Psoas muscle (tissue), 8 donors: ENCODE data around the gene TUBG1. TPM values are rescaled to one million over a fixed set of nuclear protein-coding genes. Genes with fewer than 3 reads are reported as not detected.
"Not testable (repeated sequence)": the region's sequence is repeated elsewhere in the genome, so short reads cannot be mapped to it uniquely, and the experiment has no call there.

Experiments
- ATAC-seq, 4 donors: fragments of 200-7000 bp; cut with Tn5 transposase; one replicate each; pipeline ENCODE4 v1.9.1; 2020; ENCODE audit warnings: moderate library complexity in 3 of 4, mild to moderate bottlenecking in 2 of 4
- DNase-seq, 2 donors: peaks; one replicate each; pipeline ENCODE4 v3.0.0-alpha.2; 2020
- H3K27ac ChIP-seq: fragments of 200-600 bp; one replicate; pipeline ENCODE4 v1.8.0; 2022
- H3K27me3 ChIP-seq, 3 donors: fragments of 200-600 bp in 1 of 3; one replicate each; pipeline versions ENCODE4 v1.6.1 to v1.8.0; 2013 to 2022; ENCODE audit warnings: low read length in 2 of 3, mild to moderate bottlenecking in 2 of 3, moderate library complexity in 1 of 3; ENCODE audit not compliant: insufficient read depth in 3 of 3
- H3K36me3 ChIP-seq, 2 donors: fragments of 200-600 bp in 1 of 2; one replicate each; pipeline versions ENCODE4 v1.6.1 to v1.8.0; 2013 to 2022; ENCODE audit warnings: low read depth in 1 of 2, mild to moderate bottlenecking in 1 of 2, moderate library complexity in 1 of 2; ENCODE audit not compliant: insufficient read depth in 1 of 2
- H3K4me1 ChIP-seq: fragments of 200-600 bp; one replicate; pipeline ENCODE4 v1.8.0; 2022
- H3K4me3 ChIP-seq: fragments of 200-600 bp; one replicate; pipeline ENCODE4 v1.8.0; 2022; ENCODE audit warnings: mild to moderate bottlenecking
- H3K9me3 ChIP-seq: fragments of 200-600 bp; one replicate; pipeline ENCODE4 v1.8.0; 2022
- WGBS, 3 donors: extraction: QIAGEN DNeasy Blood & Tissue Kit; methylation state at CpG; one replicate each; pipeline versions ENCODE4 v1.1.6 to v1.1.7; 2013; 5-methylcytosine and 5-hydroxymethylcytosine counted together
- intact Hi-C, 2 donors: fragments of 100-400 bp; cut with DNase I; formaldehyde crosslinking; loops; one replicate each; pipeline versions ENCODE4 v1.11.0 to v1.14.2; 2022
- polyA plus RNA-seq, 3 donors: library from polyadenylated mRNA; stranded (reverse); fragments of 200-250 nt; gene quantifications; one replicate each; pipeline ENCODE4 v1.2.3, GENCODE V29; 2013
- total RNA-seq, 4 donors: library from RNA; stranded (reverse); fragmentation: NEBNext Ultra II Directional in 2 of 4; extraction: Animal tissue kit (Norgen Biotek cat#: 25700) in 2 of 4; gene quantifications; one replicate each; pipeline versions ENCODE4 v1.2.1 to v1.2.4, GENCODE V29; 2021 to 2023
- TF ChIP-seq, protein P1 (sequence below): fragments of 200-600 bp; IDR thresholded peaks from one replicate; pipeline ENCODE4 v1.8.0; 2022; ENCODE audit warnings: antibody characterized with exemption
- donor health status: healthy with polysubstance abuse.
- donor health status: DM: no; HTN: no; CAD: no; lungs with moderate emphysema.
- donor health status: Bipolar disorder and iron deficiency.
- donor health status: healthy.
- donor health status: DM: yes; HTN: yes; CAD: no.
- donor health status: DM: no; HTN: no; CAD: no.
- donor health status: DM: no; HTN: no; CAD: no.
- donor health status: DM: yes; HTN: yes; CAD: no.

Gene TUBG1
- total and polyA plus RNA-seq, 7 donors: 46.9 to 90.2 (median 68.8) TPM

DNA sequence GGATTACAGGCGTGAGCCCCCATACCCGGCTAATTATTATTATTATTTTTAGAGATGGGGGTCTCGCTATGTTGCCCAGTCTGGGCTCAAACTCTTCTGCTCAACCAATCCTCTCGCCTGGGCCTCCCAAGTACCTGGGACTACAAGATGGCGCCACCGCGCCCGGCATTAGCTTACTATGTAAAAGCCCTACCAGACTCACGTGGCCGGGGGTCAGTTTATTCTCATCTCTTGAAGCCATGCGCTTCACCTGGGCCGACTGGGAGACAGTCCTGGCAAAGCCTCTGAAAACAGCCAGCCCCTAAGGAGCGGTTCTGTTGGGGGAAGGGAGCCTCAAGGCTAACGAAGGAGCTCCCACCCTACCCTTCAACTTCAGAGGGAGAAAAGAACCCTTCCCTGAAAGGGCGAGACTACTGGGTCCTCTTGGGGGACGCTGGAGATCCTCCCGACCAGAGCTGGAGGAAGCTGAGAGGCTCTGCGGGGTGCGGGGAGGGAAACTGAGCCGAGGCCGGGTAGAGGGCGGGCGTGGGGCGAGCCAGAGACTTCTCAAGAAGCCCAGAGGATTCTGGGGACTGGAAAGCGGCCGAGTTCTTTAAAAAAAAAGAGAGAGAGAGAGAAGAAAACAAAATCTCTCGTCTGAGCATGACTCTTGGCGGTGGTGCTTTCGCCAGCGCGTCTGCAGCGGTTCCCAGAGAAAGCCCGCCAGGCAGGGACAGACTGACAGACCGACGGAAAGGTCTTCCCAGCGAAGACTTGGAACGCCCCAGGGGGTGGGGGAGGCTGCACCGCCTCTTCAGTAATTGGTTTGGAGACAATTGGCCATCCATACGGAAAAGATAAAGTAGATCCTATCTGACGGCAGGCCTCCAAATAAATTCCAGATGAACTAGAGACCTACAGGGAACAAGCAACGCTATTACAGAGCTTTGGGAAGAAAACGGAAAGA lies 44.0 kb downstream of the TUBG1 start:
- 26 to 27% (median 26%) methylated on average over 41 of the region's 42 CpGs for WGBS, 3 donors
- intact Hi-C loops: no loop called here

DNA sequence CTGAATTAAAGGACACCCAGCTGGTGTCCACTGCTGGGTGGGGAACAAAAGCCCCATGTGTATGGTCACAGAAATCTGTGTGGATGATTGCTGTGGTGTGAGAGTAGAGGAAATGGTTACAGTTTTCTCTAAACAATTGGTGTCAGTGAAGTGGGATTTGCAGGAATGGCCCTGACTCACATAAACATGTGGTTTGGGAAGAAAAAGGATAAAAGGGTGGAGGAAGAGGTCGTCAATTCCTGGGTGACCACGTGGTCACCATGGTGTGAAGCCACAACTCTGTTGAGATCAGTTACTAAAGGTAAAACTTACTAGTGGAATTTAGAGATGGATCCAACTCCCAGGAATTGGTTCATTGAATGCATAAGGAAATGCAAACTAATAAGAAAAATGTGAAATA lies 46.0 kb downstream of the TUBG1 start:
- Histone ChIP-seq H3K9me3 (no peaks in the 10 kb centered on the region), H3K27me3 (no peaks in the 10 kb centered on the region), H3K4me3 (no peak overlapping the region), H3K36me3 (no peaks in the 10 kb centered on the region), H3K4me1 (peaks cover 7% of the 10 kb centered on the region), H3K27ac (no peak overlapping the region)
- ATAC-seq (no peak), DNase-seq (no peak)
- TF ChIP-seq, protein P1, sequence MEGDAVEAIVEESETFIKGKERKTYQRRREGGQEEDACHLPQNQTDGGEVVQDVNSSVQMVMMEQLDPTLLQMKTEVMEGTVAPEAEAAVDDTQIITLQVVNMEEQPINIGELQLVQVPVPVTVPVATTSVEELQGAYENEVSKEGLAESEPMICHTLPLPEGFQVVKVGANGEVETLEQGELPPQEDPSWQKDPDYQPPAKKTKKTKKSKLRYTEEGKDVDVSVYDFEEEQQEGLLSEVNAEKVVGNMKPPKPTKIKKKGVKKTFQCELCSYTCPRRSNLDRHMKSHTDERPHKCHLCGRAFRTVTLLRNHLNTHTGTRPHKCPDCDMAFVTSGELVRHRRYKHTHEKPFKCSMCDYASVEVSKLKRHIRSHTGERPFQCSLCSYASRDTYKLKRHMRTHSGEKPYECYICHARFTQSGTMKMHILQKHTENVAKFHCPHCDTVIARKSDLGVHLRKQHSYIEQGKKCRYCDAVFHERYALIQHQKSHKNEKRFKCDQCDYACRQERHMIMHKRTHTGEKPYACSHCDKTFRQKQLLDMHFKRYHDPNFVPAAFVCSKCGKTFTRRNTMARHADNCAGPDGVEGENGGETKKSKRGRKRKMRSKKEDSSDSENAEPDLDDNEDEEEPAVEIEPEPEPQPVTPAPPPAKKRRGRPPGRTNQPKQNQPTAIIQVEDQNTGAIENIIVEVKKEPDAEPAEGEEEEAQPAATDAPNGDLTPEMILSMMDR: no peak
- intact Hi-C loops: no loop called here
- 54 to 74% (median 73%) methylated on average over 2 of the region's 2 CpGs for WGBS, 3 donors

More for the DNA sequence above, 44.0 kb downstream of the TUBG1 start:
- H3K27ac ChIP-seq: peak overlapping the region; percentile 73
- H3K9me3 ChIP-seq: no peaks in the 10 kb centered on the region
- TF ChIP-seq, protein P1: no peak
- H3K4me3 ChIP-seq: peak overlapping the region; percentile 61
- ATAC-seq (peak; percentile 52 to 84 (median 66)), DNase-seq (peak; percentile 68 to 85)
- peaks cover 3% of the 10 kb centered on the region for H3K4me1 ChIP-seq
- no peaks in the 10 kb centered on the region for H3K27me3 ChIP-seq
- H3K36me3 ChIP-seq: no peaks in the 10 kb centered on the region

DNA sequence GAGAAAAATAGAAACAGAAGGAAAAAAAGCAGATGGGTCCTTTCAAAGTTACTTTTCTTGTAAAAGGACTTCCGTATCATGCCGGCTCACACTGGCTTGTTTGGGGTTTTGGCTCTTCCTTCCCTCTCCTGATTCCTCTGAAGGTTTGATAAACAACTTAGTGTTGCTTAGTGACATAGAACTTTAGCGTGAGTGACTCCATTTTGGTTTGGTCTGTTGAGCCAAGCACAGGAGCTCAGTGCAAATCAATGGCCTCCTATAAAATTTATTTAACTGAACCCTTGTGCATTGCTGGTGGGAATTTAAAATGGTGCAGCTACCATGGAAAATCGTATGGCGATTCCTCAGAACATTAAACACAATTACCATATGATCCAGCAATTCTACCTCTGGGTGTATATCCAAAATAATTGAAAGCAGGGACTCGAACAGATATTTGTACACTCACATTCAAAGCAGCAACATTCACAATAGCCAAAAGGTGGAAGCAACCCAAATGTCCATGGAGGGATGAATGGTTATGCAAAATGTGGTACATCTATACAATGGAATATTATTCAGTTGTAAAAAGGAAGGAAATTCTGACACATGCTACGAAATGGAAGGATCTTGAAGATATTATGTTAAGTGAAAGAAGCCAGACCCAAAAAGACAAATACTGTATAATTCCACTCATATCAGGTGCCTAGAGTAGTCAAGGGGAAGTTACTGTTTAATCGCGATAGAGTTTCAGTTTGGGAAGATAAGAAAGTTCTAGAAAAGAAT lies 48.5 kb downstream of the TUBG1 start:
- Histone ChIP-seq H3K9me3 (no peaks in the 10 kb centered on the region), H3K27ac (no peak overlapping the region), H3K36me3 (peaks cover 0 to 18% of the 10 kb centered on the region in 2 donors), H3K27me3 (no peaks in the 10 kb centered on the region), H3K4me3 (no peak overlapping the region), H3K4me1 (peaks cover 7% of the 10 kb centered on the region)
- TF ChIP-seq, protein P1: no peak
- ATAC-seq: no peak
- no peak for DNase-seq
- intact Hi-C loops: no loop called here
- WGBS, 3 donors: 86 to 94% (median 92%) methylated on average over 9 of the region's 9 CpGs

DNA sequence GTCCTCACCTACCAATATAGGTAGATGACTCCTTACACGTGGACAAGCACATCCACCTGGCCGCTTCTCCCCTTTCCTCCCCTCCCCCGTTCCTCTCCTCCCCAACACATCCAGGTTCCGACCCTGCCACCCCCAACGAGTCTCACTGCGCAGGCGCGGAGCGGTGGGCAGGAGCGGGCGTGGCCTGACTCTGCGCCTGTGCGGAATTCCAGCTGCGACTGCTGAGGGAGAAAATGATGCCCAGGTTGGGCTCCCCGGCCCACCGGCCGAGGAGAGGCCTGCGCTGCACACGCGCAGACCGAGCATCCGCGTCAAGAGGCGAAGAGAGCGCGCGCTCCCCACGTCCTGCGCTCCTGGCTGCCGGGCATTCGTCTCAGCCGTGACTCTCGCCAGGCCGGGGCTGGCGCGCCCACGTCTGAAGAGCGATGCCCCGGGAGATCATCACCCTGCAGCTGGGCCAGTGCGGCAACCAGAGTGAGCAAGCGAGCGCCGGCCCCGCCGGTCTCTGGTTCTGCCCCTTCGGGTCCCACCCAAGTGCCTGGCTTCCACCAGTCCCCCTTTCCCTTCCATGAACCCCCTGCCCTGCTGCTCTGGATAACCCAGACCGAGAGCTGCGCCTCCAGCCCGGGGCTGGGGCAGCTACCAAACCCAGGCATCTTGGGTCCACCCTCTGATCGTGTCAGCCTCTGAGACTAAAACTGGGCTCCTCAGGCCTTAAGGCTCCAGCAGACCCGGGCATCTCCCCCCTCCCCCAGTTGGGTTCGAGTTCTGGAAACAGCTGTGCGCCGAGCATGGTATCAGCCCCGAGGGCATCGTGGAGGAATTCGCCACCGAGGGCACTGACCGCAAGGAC lies 49.8 kb downstream of the TUBG1 start, which contains the start of gene TUBG2:
Gene TUBG2 (plus strand): TSS at position 206 of the 853 bp plus-strand sequence. CDS start 220 bp downstream, at position 426.
- H3K9me3 ChIP-seq: no peaks in the 10 kb centered on the region

DNA sequence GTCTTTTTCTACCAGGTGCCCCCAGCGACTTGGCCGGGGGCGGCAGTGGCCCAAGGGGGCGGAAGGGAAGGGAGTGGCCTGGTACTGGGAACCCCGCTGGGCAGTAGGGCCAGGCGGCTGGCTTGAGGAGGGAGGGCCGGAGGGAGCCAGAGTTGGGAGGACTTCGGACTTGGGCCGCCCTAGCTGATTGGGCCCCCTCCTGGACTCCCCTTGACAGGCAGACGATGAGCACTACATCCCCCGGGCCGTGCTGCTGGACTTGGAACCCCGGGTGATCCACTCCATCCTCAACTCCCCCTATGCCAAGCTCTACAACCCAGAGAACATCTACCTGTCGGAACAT lies 50.4 kb downstream of the TUBG1 start:
- peak overlapping the region; percentile 86 for H3K4me3 ChIP-seq
- H3K27me3 ChIP-seq, intact Hi-C loops, H3K4me1 ChIP-seq, H3K9me3 ChIP-seq, DNase-seq, H3K27ac ChIP-seq: not testable (repeated sequence)
- 60 to 100% (median 95%) methylated on average over 1 of the region's 14 CpGs for WGBS, 3 donors
- peaks cover 0 to 37% of the 10 kb centered on the region in 2 donors for H3K36me3 ChIP-seq
- ATAC-seq: peak; percentile 22 to 38 (median 28)

More for the DNA sequence above, 49.8 kb downstream of the TUBG1 start, which contains the start of gene TUBG2:
- H3K4me1 ChIP-seq: peaks cover 4% of the 10 kb centered on the region
- WGBS, 3 donors: 1 to 2% (median 2%) methylated on average over 48 to 55 of the region's 59 CpGs
- H3K36me3 ChIP-seq: peaks cover 0 to 31% of the 10 kb centered on the region in 2 donors
- ATAC-seq: peak; percentile 83 to 94 (median 88)
- H3K4me3 ChIP-seq: peak within 1 kb of the TSS; percentile 86
- peak; percentile 87 to 91 for DNase-seq
- intact Hi-C loops: no loop called here
- no peaks in the 10 kb centered on the region for H3K27me3 ChIP-seq
- TF ChIP-seq, protein P1: no peak
- peak within 1 kb of the TSS; percentile 79 for H3K27ac ChIP-seq
